ENCODE measurements around the gene LRBA.

LRBA gene

GRCh38 chr4:150328496-150328895 lies 686.6 kb downstream of the LRBA start:
- H3K4me3 ChIP-seq (ENCODE audit: low read depth, low read length): no peak overlapping the region
- DNase-seq (ENCODE audit: low read depth): no peak
- TF ChIP-seq CTCF (IDR thresholded peaks at IDR 0.05; ENCODE audit: insufficient read depth, low read depth, low read length, missing control alignments): no peak

GRCh38 chr4:150327262-150327780 lies 687.8 kb downstream of the LRBA start:
- H3K4me3 ChIP-seq (ENCODE audit: low read depth, low read length): no peak overlapping the region
- TF ChIP-seq CTCF (IDR thresholded peaks at IDR 0.05; ENCODE audit: insufficient read depth, low read depth, low read length, missing control alignments): no peak
- DNase-seq (ENCODE audit: low read depth): no peak

GRCh38 chr4:150325872-150326271 lies 689.2 kb downstream of the LRBA start:
- DNase-seq (ENCODE audit: low read depth): no peak
- no peak for TF ChIP-seq CTCF (IDR thresholded peaks at IDR 0.05; ENCODE audit: insufficient read depth, low read depth, low read length, missing control alignments)
- H3K4me3 ChIP-seq (ENCODE audit: low read depth, low read length): no peak overlapping the region

GRCh38 chr4:150323406-150324325 lies 691.4 kb downstream of the LRBA start:
- no peak for TF ChIP-seq CTCF (IDR thresholded peaks at IDR 0.05; ENCODE audit: insufficient read depth, low read depth, low read length, missing control alignments)
- DNase-seq (ENCODE audit: low read depth): no peak
- no peak overlapping the region for H3K4me3 ChIP-seq (ENCODE audit: low read depth, low read length)

GRCh38 chr4:150322646-150323045 lies 692.4 kb downstream of the LRBA start:
- no peak for TF ChIP-seq CTCF (IDR thresholded peaks at IDR 0.05; ENCODE audit: insufficient read depth, low read depth, low read length, missing control alignments)
- DNase-seq (ENCODE audit: low read depth): no peak
- no peak overlapping the region for H3K4me3 ChIP-seq (ENCODE audit: low read depth, low read length)

DNA sequence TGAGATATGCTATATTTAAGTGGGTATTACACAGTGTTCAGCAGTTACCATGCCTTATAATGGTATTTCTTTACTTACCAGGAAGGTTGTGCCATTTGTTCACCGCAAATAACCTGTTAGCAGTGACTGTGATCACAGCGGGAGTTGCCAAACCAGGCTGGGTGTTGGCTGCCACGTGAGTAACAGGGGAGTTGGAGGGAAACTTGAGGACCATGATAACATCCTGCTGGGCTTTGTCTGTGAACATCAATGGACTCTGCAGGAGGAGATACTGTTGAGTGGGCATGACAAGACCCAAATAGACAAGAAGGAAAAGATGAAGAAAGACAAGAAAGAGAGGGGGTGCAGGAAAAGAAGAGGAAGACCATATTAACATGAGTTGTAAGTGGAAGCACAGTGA lies 694.0 kb downstream of the LRBA start:
- no peak for TF ChIP-seq CTCF (IDR thresholded peaks at IDR 0.05; ENCODE audit: insufficient read depth, low read depth, low read length, missing control alignments)
- no peak overlapping the region for H3K4me3 ChIP-seq (ENCODE audit: low read depth, low read length)
- DNase-seq (ENCODE audit: low read depth): no peak

Data from GM12865 (cell line).